DMS53 (cell line): ENCODE measurements around the gene RSU1.

Experiments
- DNase-seq: peaks from one replicate; lab custom pipeline; 2025; lab: John Stamatoyannopoulos, UW

RSU1 gene

GRCh38 chr10:16817125-16818019 is at the start of gene RSU1:
RSU1 (minus strand) TSS chr10:16817424; CDS start chr10:16817081, 343 bp downstream.
- peak; percentile 100 for DNase-seq

GRCh38 chr10:16866541-16867275 is 49.5 kb upstream of the RSU1 start:
- DNase-seq, result no peak

DNA sequence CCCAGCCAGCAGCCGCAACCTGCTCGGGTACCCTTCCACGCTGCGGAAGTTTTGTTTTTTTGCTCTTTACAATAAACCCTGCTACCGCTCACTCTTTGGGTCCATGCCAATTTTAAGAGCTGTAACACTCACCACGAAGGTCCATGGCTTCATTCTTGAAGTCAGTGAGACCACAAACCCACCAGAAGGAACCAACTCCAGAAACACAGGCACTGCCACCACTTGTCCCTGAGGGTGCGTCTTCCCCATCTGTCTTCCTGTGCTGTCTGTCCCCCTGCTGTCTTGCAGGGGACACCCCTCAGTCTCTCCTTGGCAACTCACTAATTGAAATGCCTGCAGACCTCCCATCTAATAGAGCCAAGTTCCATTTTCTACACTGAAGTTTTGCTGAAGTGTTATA is 48.5 kb upstream of the RSU1 start:
- no peak for DNase-seq

- DNase-seq, result no peak
Observed at GRCh38 chr10:16863766-16864165, 46.5 kb upstream of the RSU1 start.

- DNase-seq, result no peak
Observed at GRCh38 chr10:16857419-16857818, 40.2 kb upstream of the RSU1 start.

GRCh38 chr10:16856567-16856966 is 39.3 kb upstream of the RSU1 start:
- no peak for DNase-seq

DNA sequence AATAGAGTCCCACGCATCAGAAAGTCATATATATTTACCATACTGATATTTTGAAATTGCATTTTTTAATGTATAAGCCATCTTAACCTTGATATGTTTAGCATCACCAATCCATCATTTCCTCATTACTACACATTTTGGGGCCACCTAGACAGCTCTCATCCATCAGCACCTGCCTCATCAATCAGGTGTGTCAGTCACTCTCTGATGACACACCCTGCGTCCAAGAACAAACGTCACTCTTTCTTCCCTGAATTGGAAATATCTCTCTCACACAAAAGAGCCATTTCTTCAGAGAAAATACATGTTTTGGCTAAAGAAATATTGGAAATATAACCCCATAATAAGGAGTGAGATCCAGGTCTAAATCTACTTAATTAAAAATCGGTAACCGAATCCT is 38.9 kb upstream of the RSU1 start:
- peak; percentile 8 for DNase-seq

DNA sequence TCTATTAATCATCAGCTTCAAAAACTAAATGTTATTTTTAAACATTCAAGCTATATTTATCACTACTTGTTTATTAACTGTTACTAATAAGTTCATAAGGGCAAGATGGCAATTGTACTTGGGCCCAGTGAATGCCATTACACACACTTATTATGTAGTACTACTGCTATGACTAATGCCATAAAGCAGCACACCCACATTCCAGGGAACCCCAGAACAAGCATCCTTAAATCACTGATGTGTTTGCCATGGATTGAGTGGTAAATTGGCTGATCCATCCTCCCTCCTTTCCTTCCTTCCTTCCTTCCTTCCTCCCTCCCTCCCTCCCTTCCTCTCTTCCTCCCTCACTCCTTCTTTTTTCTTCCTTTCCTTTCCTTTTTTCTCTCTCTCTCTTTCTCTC is 37.4 kb upstream of the RSU1 start:
- DNase-seq, result no peak

DNA sequence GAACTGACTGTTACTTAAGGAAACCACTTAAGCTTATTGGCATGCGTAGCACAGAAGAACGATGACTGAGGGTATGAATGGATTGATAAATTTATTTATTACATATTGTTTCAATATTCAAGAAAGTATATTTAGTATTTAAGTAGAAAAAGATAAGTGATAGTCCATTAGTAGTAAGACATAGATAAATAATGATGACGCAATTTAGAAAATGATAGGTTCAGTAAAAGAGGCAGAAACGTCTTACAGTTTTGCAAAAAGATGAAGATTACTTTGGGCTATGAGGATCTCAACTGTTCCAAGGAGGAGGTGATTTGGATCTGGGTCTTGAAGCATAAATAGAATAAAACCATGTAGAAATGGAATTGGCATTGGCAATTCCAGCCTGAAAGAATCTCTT is 36.6 kb upstream of the RSU1 start:
- DNase-seq, result no peak

GRCh38 chr10:16853201-16853600 is 36.0 kb upstream of the RSU1 start:
- peak; percentile 60 for DNase-seq

DNA sequence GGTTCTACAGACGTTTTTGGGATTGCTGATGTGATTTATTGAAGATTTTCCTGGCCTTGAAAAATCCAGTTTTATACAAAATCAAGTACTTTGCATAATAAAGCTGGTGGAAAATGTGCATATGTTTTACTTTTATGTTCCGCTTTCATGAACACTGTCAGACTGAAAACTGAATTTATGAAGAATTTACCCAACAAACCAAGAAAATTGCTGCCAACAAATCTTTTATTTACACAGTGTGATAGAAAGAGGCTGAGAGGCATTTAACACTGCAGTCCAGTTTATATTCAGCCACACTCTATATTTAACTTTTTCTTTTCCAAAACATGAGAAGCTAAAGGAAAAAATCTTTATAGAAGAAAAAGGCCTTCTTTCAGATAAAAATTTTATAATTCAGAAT is 35.4 kb upstream of the RSU1 start:
- no peak for DNase-seq

DNA sequence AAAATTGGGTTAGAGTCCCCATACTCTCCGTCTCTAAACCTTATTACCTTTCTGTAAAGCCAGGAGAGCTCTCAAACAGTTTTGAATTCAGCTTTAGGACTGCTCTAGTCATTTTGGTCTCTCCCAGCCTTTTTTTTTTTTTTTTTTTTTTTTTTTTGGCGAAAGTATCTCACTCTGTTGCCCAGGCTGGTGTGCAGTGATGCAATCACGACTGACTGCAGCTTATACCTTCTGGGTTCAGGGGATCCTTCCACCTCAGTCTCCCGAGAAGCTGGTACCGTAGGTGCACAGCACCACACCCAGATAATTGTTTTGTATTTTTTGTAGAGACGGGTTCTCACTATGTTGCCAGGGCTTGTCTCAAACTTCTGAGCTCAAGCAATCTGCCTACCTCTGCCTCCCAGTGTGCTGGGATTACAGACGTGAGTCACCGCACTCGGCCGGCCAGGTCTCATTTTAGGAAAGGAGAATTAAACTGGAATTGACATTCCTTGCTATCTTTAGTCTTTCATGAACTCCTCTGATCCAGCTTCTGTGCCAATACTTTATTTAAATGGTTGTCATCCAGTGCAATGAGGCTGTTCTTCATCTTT is 31.4 kb upstream of the RSU1 start:
- no peak for DNase-seq

DNA sequence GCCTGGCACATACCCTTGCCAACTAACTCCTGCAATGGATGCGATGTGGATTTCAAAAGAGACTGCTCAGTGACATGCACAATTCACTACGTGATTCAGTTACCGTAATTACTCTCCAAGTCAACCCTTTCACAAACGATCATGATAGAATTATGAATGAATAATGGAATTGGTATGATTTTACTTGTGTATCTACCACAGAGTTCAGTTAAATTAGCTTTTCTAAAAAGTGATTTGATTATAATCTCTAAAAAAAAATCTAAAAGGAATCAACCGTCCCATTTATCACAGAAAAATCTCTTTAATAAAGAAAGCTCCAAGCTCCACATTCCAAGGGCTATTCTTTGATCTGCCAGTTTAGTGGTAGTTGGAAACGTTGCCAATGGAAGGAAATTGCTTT is 30.4 kb upstream of the RSU1 start:
- no peak for DNase-seq

GRCh38 chr10:16845248-16845647 is 28.0 kb upstream of the RSU1 start:
- DNase-seq, result no peak

- DNase-seq, result peak; percentile 92
Observed at GRCh38 chr10:16843252-16843870, 26.1 kb upstream of the RSU1 start.

GRCh38 chr10:16835228-16835627 is 18.0 kb upstream of the RSU1 start:
- DNase-seq, result peak; percentile 17

GRCh38 chr10:16832351-16833080 is 15.3 kb upstream of the RSU1 start:
- no peak for DNase-seq

DNA sequence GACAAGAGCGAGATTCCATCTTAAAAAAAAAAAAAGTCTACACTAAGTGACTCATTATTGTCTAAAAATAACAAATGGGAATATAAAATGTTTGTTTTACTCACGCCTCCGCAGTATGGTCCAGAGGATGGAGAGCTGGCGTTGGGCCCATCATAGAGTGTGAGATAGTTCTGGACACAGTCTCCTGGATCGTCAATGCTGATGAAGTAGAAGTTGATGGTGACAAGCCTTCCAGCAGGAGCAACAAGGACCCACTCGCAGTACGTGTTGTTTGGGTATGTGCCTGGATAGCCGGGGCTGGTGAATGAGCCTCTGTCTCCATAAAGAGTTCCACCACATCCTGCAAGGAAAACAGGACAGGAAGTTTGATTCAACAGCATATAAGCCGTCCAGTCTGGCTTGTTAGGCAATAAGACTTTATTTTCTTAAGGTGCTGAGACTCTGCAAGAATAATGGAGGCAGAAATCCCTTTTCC is 11.5 kb upstream of the RSU1 start:
- DNase-seq, result peak; percentile 48

DNA sequence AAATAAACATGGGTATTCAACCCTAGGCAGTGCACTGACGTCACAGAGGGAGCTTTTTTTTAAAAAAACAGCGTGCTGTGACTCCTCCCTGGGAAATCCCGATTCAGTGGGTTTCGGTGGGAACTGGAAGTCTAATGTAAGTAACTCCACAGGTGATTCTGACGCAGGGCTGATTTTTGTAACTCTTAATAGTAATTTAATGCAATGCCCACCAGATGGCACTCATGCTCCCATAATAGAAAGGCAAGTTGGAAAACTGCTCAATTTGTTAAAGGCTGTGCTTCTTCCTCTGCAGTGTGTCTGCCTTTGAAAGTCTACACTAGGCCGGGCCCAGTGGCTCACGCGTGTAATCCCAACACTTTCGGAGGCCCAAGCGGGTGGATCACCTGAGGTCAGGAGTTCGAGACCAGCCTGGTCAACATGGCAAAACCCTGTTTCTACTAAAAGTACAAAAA is 10.9 kb upstream of the RSU1 start:
- DNase-seq, result peak; percentile 95

DNA sequence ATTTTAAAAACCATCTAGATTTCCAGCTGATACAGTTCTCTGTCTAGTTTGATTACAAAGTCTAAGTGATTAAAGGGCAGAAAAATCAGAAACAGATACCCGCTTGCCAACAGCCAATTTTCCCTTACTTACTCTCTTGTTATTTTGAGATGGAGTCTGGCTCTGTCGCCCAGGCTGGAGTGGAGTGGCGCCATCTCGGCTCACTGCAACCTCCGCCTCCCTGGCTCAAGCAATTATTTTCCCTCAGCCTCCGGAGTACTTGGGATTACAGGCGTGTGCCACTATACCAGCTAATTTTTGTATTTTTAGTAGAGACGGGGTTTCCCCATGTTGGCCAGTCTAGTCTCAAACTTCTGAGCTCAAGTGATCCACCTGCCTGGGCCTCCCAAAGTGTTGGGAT is 10.2 kb upstream of the RSU1 start:
- DNase-seq, result peak; percentile 33

DNA sequence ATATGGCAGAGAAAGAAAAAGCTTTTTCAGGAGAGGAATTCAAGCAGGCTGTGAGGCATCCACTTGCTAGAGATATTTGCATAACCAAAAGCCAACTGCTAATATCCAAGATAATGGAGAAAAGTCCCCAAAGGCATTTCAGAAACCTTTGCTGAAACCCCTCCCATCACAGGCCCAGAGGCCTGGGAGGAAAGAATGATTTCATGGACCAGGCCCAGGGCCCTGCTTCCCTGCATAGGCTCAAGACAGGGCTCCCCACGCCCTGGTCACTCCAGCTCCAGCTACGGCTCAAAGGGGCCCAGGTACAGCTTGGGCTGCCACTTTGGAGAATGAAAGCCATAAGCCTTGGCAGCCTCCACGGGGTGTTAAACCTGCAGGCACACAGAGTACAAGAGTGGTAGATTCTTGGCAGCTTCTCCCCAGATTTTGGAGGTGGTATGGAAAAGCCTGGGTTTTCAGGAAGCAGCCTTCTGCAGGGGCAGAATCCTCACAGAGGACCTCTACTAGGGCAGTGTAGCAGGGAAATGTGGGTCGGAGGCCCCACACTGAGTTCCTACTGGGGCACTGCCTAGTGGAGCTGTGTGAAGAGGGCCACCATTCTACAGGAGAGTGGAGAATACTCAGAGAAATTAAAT is 5.6 kb upstream of the RSU1 start:
- no peak for DNase-seq
